Measurements from ENCODE around the gene GFOD1.

GFOD1 gene

GRCh38 chr6:13425270-13425873 is 62.0 kb downstream of the GFOD1 start:
- DNase-seq (ENCODE audit: low read depth in 2 of 2) = no peak

- DNase-seq (ENCODE audit: low read depth in 2 of 2) = no peak
These were observed 64.1 kb downstream of the GFOD1 start for GRCh38 chr6:13423252-13423651.

- no peak for DNase-seq (ENCODE audit: low read depth in 2 of 2)
These were observed 64.6 kb downstream of the GFOD1 start for GRCh38 chr6:13422681-13423221.

GRCh38 chr6:13421425-13422059 is 65.9 kb downstream of the GFOD1 start:
- DNase-seq (ENCODE audit: low read depth in 2 of 2) = no peak

- DNase-seq (ENCODE audit: low read depth in 2 of 2) = no peak
These were observed 67.1 kb downstream of the GFOD1 start for GRCh38 chr6:13420269-13420668.

- no peak for DNase-seq (ENCODE audit: low read depth in 2 of 2)
These were observed 67.8 kb downstream of the GFOD1 start for GRCh38 chr6:13419422-13420195.

- no peak for DNase-seq (ENCODE audit: low read depth in 2 of 2)
These were observed 68.6 kb downstream of the GFOD1 start for GRCh38 chr6:13418844-13419243.

- no peak for DNase-seq (ENCODE audit: low read depth in 2 of 2)
These were observed 69.4 kb downstream of the GFOD1 start for GRCh38 chr6:13417954-13418353.

- no peak for DNase-seq (ENCODE audit: low read depth in 2 of 2)
These were observed 70.0 kb downstream of the GFOD1 start for GRCh38 chr6:13417431-13417830.

- no peak for DNase-seq (ENCODE audit: low read depth in 2 of 2)
These were observed 72.1 kb downstream of the GFOD1 start for GRCh38 chr6:13415283-13415682.

- no peak for DNase-seq (ENCODE audit: low read depth in 2 of 2)
These were observed 73.4 kb downstream of the GFOD1 start for GRCh38 chr6:13413900-13414555.

GRCh38 chr6:13413466-13413862 is 73.9 kb downstream of the GFOD1 start:
- no peak for DNase-seq (ENCODE audit: low read depth in 2 of 2)

- no peak for DNase-seq (ENCODE audit: low read depth in 2 of 2)
These were observed 74.5 kb downstream of the GFOD1 start for GRCh38 chr6:13412639-13413465.

GRCh38 chr6:13412211-13412610 is 75.2 kb downstream of the GFOD1 start:
- DNase-seq (ENCODE audit: low read depth in 2 of 2) = no peak

GRCh38 chr6:13411484-13411883 is 75.9 kb downstream of the GFOD1 start:
- no peak for DNase-seq (ENCODE audit: low read depth in 2 of 2)

- no peak for DNase-seq (ENCODE audit: low read depth in 2 of 2)
These were observed 77.4 kb downstream of the GFOD1 start for GRCh38 chr6:13409991-13410390.

GRCh38 chr6:13407709-13408695 is 79.4 kb downstream of the GFOD1 start:
- DNase-seq (ENCODE audit: low read depth in 2 of 2) = no peak

GRCh38 chr6:13407368-13407708 is 80.1 kb downstream of the GFOD1 start:
- no peak for DNase-seq (ENCODE audit: low read depth in 2 of 2)

GRCh38 chr6:13406781-13407180 is 80.6 kb downstream of the GFOD1 start:
- DNase-seq (ENCODE audit: low read depth in 2 of 2) = no peak

GRCh38 chr6:13405961-13406477 is 81.4 kb downstream of the GFOD1 start:
- DNase-seq (ENCODE audit: low read depth in 2 of 2) = no peak

Data from activated CD8-positive, alpha-beta memory T cell treated with anti-CD3 and anti-CD28 coated beads for 4 hours (primary cell).